ENCODE measurements around the gene PAK1. TPM values are rescaled to one million over a fixed set of nuclear protein-coding genes. Genes with fewer than 3 reads are reported as not detected.

The PAK1 gene
- total and polyA plus RNA-seq, 10 of the 15 experiments (the other 5 are each of a cell fraction or from before 2014, with no cell fraction given), result 43.8 to 321 (median 110) TPM

GRCh38 chr11:77379253-77379652 lies 94.6 kb downstream of the PAK1 start:
- FAIRE-seq (no peak), DNase-seq (ENCODE audit: low read depth, low spot score) (no peak), ATAC-seq (no peak)
- Histone ChIP-seq H3K79me2 (ENCODE audit: control insufficient read depth, insufficient read depth, low read length) (no peaks in the 10 kb centered on the region), H3K9ac (ENCODE audit: control insufficient read depth, insufficient read depth, low read length) (no peak overlapping the region), H3K4me3 (no peak overlapping the region), H3K4me1 (ENCODE audit: control insufficient read depth, insufficient read depth, low read length) (no peaks in the 10 kb centered on the region), H3K36me3 (ENCODE audit: control insufficient read depth in 2 of 2, insufficient read depth in 2 of 2, low read length in 1 of 2) (peaks cover 10 to 31% of the 10 kb centered on the region in 2 experiments), H4K20me1 (ENCODE audit: control insufficient read depth, insufficient read depth) (no peaks in the 10 kb centered on the region), H3K27ac (ENCODE audit: control insufficient read depth, insufficient read depth) (no peak overlapping the region), H2AFZ (ENCODE audit: control insufficient read depth, low read depth, low read length) (no peak overlapping the region), H3K27me3 (replicated peaks in 1 of 2; ENCODE audit: control insufficient read depth in 2 of 2, insufficient read depth in 2 of 2, low read length in 1 of 2) (no peaks in the 10 kb centered on the region), H3K4me2 (ENCODE audit: control insufficient read depth, insufficient read depth) (no peak overlapping the region), H3K9me3 (replicated peaks; ENCODE audit: control insufficient read depth, insufficient read depth, low read length) (no peaks in the 10 kb centered on the region)
- intact Hi-C loops (cut with micrococcal nuclease; ENCODE audit: unreplicated experiment), result loop anchor here (10.0 kb wide), 1 partner anchor 236 kb away; no protein-coding TSS in a partner anchor
- WGBS (ENCODE audit: insufficient coverage, insufficient replicate concordance, low lambda C conversion rate, missing lambda C conversion rate), result 80% methylated on average over 4 of the region's 4 CpGs
- in situ Hi-C loops (cut with MboI), result no loop called here
- CTCF ChIA-PET, result interaction anchor here (1.2 to 1.8 kb wide), 2 partner anchors 9 to 28 kb away, joined by 3 to 4 read pairs; no protein-coding TSS in a partner anchor
- BruUV-seq (replicated peaks), result TSS peak; percentile 6
- POLR2A ChIA-PET, result no interaction called here
- no peak for TF ChIP-seq SMC3 (IDR thresholded peaks at IDR 0.05; ENCODE audit: borderline replicate concordance, low read length)
- no peak for TF ChIP-seq FOS (IDR thresholded peaks at IDR 0.05; ENCODE audit: borderline replicate concordance, extremely low read depth, insufficient read length)
- TF ChIP-seq RAD21 (IDR thresholded peaks at IDR 0.05; ENCODE audit: insufficient read depth, low read depth, low read length), result no peak
- TF ChIP-seq NKRF (conservative IDR thresholded peaks at IDR 0.05), result no peak
- TF ChIP-seq USF1 (IDR thresholded peaks at IDR 0.05; ENCODE audit: borderline replicate concordance, extremely low read length, insufficient read depth, low read depth, low read length), result no peak
- TF ChIP-seq ZNF24 (IDR thresholded peaks at IDR 0.05), result no peak
- TF ChIP-seq, protein P1, sequence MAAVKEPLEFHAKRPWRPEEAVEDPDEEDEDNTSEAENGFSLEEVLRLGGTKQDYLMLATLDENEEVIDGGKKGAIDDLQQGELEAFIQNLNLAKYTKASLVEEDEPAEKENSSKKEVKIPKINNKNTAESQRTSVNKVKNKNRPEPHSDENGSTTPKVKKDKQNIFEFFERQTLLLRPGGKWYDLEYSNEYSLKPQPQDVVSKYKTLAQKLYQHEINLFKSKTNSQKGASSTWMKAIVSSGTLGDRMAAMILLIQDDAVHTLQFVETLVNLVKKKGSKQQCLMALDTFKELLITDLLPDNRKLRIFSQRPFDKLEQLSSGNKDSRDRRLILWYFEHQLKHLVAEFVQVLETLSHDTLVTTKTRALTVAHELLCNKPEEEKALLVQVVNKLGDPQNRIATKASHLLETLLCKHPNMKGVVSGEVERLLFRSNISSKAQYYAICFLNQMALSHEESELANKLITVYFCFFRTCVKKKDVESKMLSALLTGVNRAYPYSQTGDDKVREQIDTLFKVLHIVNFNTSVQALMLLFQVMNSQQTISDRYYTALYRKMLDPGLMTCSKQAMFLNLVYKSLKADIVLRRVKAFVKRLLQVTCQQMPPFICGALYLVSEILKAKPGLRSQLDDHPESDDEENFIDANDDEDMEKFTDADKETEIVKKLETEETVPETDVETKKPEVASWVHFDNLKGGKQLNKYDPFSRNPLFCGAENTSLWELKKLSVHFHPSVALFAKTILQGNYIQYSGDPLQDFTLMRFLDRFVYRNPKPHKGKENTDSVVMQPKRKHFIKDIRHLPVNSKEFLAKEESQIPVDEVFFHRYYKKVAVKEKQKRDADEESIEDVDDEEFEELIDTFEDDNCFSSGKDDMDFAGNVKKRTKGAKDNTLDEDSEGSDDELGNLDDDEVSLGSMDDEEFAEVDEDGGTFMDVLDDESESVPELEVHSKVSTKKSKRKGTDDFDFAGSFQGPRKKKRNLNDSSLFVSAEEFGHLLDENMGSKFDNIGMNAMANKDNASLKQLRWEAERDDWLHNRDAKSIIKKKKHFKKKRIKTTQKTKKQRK (IDR thresholded peaks at IDR 0.05; ENCODE audit: low read depth, low read length), result no peak
- TF ChIP-seq IRF3 (IDR thresholded peaks at IDR 0.05), result no peak
- no peak for TF ChIP-seq NR2C1 (IDR thresholded peaks at IDR 0.05)
- no peak for TF ChIP-seq POLR2AphosphoS2 (IDR thresholded peaks at IDR 0.05; ENCODE audit: low read depth, low read length)
- no peak for TF ChIP-seq NR2F1 (conservative IDR thresholded peaks at IDR 0.05)
- SMC1A ChIA-PET (ENCODE audit: uncharacterized antibody, unreplicated experiment), result interaction anchor here (4.2 kb wide), 1 partner anchor 92 kb away, joined by 19 read pairs; no protein-coding TSS in a partner anchor
- RAD21 ChIA-PET (ENCODE audit: unreplicated experiment), result no interaction called here

Measured in GM12878 (cell line).